Neural crest cell (in vitro differentiated cells): Measurements from ENCODE around the gene ALLC. TPM values are rescaled to one million over a fixed set of nuclear protein-coding genes. Genes with fewer than 3 reads are reported as not detected.

ENCODE experiments used
- DNase-seq: peaks from one replicate; pipeline ENCODE4 v3.0.0; 2021; ENCODE audit warnings: low read depth, mixed read lengths, low spot score
- H3K27ac Mint-ChIP-seq: one replicate; pipeline ENCODE4 v1.8.0; 2021; ENCODE audit warnings: mild to moderate bottlenecking, mixed read lengths; ENCODE audit not compliant: unreplicated experiment
- H3K27me3 Mint-ChIP-seq: 2 replicates; pipeline ENCODE4 v1.8.0; 2021; ENCODE audit warnings: low read depth, mild to moderate bottlenecking, mixed read lengths
- H3K36me3 Mint-ChIP-seq: 2 replicates; pipeline ENCODE4 v1.8.0; 2021; ENCODE audit warnings: low read depth, mild to moderate bottlenecking, mixed read lengths
- H3K4me1 Mint-ChIP-seq: 2 replicates; pipeline ENCODE4 v1.8.0; 2021; ENCODE audit warnings: mixed read lengths
- H3K4me3 Mint-ChIP-seq: one replicate; pipeline ENCODE4 v1.8.0; 2021; ENCODE audit warnings: mild to moderate bottlenecking, mixed read lengths
- H3K9me3 Mint-ChIP-seq: 2 replicates; pipeline ENCODE4 v1.8.0; 2021; ENCODE audit warnings: mixed read lengths
- total RNA-seq: library from RNA; stranded (reverse); gene quantifications from 2 replicates; pipeline ENCODE4 v1.2.1, GENCODE V29; 2021
- TF ChIP-seq, protein P1 (sequence below): fragments of 200-600 bp; sonication (generic); conservative IDR thresholded peaks from 2 replicates; pipeline ENCODE4 v1.5.0; 2021; ENCODE audit warnings: antibody characterized with exemption, mild to moderate bottlenecking

The ALLC gene
- total RNA-seq, 1 donor from 2014 or later: not detected

DNA sequence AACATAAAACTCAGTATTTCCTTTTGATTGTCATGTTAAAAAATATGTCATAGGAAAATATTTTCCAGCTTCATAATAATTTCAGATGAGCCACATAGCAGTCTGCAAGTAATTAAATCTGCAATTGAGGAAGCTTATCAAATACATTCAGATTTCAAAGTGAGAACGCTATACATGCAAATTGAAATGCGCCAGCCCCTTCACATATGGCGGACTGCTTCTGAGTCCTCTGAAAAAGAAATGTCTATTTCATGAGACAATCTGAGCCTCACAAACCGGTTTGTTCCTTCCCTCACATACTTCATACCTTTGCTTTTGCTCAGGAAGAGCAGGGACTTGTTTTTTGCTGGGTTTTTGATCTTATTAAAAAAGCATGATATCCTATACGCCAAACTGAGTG is 43.1 kb downstream of the ALLC start:
- Mint-ChIP-seq H3K4me1 (peaks cover 16% of the 10 kb centered on the region), H3K9me3 (peaks cover 11% of the 10 kb centered on the region), H3K36me3 (peaks cover 6% of the 10 kb centered on the region), H3K4me3 (no peak overlapping the region), H3K27me3 (peaks cover 62% of the 10 kb centered on the region), H3K27ac (no peak overlapping the region)
- TF ChIP-seq, protein P1, sequence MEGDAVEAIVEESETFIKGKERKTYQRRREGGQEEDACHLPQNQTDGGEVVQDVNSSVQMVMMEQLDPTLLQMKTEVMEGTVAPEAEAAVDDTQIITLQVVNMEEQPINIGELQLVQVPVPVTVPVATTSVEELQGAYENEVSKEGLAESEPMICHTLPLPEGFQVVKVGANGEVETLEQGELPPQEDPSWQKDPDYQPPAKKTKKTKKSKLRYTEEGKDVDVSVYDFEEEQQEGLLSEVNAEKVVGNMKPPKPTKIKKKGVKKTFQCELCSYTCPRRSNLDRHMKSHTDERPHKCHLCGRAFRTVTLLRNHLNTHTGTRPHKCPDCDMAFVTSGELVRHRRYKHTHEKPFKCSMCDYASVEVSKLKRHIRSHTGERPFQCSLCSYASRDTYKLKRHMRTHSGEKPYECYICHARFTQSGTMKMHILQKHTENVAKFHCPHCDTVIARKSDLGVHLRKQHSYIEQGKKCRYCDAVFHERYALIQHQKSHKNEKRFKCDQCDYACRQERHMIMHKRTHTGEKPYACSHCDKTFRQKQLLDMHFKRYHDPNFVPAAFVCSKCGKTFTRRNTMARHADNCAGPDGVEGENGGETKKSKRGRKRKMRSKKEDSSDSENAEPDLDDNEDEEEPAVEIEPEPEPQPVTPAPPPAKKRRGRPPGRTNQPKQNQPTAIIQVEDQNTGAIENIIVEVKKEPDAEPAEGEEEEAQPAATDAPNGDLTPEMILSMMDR: no peak
- DNase-seq: no peak

DNA sequence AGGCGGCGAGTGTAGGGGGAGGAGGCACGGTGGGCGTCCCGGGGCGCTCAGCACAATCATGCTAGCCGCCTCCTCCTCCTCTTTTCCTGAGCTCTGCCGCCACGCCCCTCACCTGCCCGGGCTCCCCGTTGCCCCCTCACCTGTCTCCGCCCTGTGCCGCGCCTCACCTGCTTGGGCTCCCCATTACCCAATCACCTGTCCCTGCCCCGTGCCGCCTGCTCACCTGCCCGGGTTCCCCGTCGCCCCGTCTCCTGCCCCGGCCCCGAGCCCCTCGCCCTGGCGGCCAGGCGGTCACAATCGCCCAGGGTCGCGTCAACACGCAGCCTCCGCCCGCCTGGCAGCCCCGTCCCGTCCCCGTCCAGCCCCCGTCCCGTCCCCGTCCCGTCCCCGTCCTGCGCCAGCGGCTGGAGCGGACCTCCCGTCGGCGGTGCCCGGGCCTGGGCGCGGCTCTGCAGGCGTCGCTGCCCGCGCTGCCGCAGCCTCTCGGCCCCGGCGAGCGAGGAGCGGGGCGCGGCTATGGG is 45.3 kb downstream of the ALLC start, which contains the start of gene DCDC2C:
DCDC2C (plus strand) TSS at position 340 of the 521 bp plus-strand sequence; CDS start at position 517, 177 bp downstream.
- Mint-ChIP-seq H3K27ac (no peak within 1 kb of the TSS), H3K4me3 (peak within 1 kb of the TSS; percentile 71), H3K27me3 (peaks cover 63% of the 10 kb centered on the region), H3K9me3 (peaks cover 11% of the 10 kb centered on the region), H3K36me3 (peaks cover 6% of the 10 kb centered on the region), H3K4me1 (peaks cover 16% of the 10 kb centered on the region)
- TF ChIP-seq, protein P1: no peak
- DNase-seq: no peak

DNA sequence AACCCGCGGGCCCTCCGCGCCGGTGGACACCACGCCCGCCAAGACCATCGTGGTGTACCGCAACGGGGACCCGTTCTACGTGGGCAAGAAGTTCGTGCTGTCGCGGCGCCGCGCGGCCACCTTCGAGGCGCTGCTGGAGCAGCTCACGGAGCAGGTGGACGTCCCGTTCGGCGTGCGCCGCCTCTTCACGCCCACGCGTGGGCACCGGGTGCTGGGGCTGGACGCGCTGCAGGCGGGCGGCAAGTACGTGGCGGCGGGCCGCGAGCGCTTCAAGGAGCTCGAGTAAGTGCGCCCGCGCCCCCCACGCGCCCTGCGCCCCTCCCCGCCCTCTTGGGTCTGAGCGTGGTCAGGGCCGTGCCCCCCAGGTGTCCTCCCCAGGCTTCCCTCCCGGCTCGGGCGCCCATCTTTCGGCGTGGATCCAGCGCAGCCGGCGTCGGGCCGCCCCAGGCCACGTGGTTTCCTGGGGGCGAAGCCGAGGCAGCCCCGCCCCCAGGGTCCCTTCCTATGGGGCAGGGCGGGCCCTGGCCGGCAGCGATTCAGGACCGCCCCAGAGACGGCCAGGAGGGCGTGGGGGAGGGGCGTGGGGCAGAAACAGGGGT is 45.9 kb downstream of the ALLC start:
- H3K27ac Mint-ChIP-seq: no peak overlapping the region
- H3K27me3 Mint-ChIP-seq: peaks cover 66% of the 10 kb centered on the region
- no peak overlapping the region for H3K4me3 Mint-ChIP-seq
- peaks cover 11% of the 10 kb centered on the region for H3K9me3 Mint-ChIP-seq
- peaks cover 16% of the 10 kb centered on the region for H3K4me1 Mint-ChIP-seq
- peaks cover 6% of the 10 kb centered on the region for H3K36me3 Mint-ChIP-seq
- no peak for DNase-seq
- TF ChIP-seq, protein P1: no peak

DNA sequence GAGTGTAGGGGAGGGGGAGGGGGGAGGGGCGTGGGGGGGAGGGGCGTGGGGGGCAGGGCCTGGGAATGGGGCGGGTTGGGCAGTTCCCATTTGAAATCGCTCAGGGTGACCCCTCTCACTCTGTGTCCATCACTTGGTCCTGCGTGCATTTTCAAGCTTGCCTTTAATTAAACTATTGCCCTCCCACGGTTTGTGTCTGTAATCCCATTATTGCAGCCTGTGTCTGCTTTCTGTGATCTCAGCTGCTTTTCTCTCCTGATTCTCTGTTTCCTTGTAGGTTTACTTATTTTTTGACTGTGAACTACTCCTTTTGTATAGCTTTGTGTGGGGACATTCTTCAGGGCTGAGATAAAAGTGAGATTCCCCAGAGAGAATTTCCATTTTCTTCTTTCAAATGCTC is 46.7 kb downstream of the ALLC start:
- TF ChIP-seq, protein P1: no peak
- no peak for DNase-seq
- Mint-ChIP-seq H3K36me3 (peaks cover 6% of the 10 kb centered on the region), H3K9me3 (peaks cover 9% of the 10 kb centered on the region), H3K27me3 (peaks cover 59% of the 10 kb centered on the region), H3K4me1 (peaks cover 16% of the 10 kb centered on the region), H3K27ac (no peak overlapping the region), H3K4me3 (peak overlapping the region; percentile 56)

DNA sequence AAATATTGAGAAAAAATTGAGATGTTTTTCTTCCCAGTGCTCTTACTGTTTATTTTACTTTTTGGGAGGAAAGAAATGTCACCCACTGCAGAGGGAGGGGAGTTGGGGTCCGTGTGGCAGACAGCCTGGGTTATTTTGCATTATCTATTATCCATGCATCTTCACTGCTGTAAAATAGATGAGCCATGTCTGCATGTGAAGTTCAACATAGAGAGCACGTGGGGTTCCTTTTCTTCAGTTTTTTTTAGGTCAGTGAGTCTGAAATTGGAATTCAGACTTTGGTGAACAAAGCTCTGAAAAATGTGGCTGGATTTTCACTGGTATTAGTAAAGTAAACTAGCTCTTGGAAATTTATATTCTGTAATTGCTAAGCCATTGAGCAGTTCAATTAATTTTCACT is 47.8 kb downstream of the ALLC start:
- H3K27me3 Mint-ChIP-seq: peaks cover 53% of the 10 kb centered on the region
- H3K4me3 Mint-ChIP-seq: peak overlapping the region; percentile 1
- H3K9me3 Mint-ChIP-seq: peaks cover 9% of the 10 kb centered on the region
- no peak overlapping the region for H3K27ac Mint-ChIP-seq
- TF ChIP-seq, protein P1: no peak
- H3K36me3 Mint-ChIP-seq: peaks cover 6% of the 10 kb centered on the region
- H3K4me1 Mint-ChIP-seq: peaks cover 16% of the 10 kb centered on the region
- no peak for DNase-seq
